GM04503 (cell line): Measurements from ENCODE around the gene RAP1GDS1.
"Not testable (repeated sequence)": the region's sequence is repeated elsewhere in the genome, so short reads cannot be mapped to it uniquely, and the experiment has no call there.

Experiments
- DNase-seq: peaks from one replicate; pipeline ENCODE4 v3.0.0-alpha.2; 2012; ENCODE audit warnings: low read depth

RAP1GDS1 gene

GRCh38 chr4:98434816-98435215 lies 173.6 kb downstream of the RAP1GDS1 start:
- no peak for DNase-seq

GRCh38 chr4:98444371-98444770 lies 183.2 kb downstream of the RAP1GDS1 start:
- DNase-seq, result no peak

- no peak for DNase-seq
These were observed 185.6 kb downstream of the RAP1GDS1 start for GRCh38 chr4:98446499-98447375.

- no peak for DNase-seq
These were observed 186.5 kb downstream of the RAP1GDS1 start for GRCh38 chr4:98447648-98448047.

DNA sequence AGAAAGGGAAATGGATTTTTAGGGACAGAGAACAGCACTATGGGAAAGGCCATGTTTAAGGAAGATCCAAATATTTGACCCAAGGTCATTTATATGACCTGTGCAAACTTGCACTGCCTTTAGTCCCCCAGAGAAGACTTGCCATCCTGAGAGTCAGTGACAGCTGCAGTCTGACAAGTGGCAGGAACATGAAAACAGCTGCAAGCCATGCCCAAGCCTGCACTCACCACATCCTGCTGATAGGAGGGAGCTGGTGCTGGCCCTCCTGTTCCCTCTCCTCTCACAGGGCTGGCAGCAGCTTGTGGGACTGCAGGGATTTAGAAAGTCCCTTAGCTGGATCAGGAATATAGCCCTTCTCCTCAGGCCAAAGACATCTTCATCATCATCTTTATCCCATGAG lies 187.7 kb downstream of the RAP1GDS1 start:
- DNase-seq, result no peak

GRCh38 chr4:98452091-98452490 lies 190.9 kb downstream of the RAP1GDS1 start:
- no peak for DNase-seq

DNA sequence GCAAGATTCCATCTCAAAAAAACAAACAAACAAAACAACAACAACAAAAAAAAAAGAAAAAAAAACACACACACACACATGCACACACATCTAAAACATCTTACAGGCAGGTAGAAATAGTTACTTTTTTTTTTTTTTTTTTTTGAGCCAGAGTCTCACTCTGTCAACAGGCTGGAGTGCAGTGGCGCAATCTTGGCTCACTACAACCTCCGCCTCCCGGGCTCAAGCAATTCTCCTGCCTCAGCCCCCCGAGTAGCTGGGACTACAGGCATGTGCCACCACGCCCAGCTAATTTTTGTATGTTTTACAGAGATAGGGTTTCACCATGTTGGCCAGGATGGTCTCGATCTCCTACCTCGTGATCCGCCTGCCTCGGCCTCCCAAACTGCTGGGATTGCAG lies 196.2 kb downstream of the RAP1GDS1 start:
- DNase-seq, result not testable (repeated sequence)

DNA sequence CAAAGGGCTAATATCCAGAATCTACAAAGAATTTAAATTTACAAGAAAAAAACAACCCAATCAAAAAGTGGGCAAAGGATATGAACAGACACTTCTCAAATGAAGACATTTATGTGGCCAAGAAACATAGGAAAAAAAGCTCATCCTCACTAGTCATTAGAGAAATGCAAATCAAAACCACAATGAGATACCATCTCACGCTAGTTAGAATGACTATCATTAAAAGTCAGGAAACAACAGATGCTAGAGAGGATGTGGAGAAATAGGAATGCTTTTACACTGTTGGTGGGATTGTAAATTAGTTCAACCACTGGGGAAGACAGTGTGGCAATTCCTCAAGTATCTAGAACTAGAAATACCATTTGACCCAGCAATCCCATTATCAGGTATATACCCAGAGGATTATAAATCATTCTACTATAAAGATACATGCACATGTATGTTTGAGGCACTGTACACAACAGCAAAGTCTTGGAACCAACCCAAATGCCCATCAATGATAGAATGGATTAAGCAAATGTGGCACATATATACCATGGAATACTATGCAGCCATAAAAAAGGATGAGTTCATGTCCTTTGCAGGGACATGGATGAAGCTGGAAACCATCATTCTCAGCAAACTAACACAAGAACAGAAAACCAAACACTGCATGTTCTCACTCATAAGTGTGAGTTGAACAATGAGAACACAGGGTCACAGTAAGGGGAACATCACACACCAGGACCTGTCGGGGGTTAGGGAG lies 200.1 kb downstream of the RAP1GDS1 start:
- DNase-seq, result not testable (repeated sequence)

DNA sequence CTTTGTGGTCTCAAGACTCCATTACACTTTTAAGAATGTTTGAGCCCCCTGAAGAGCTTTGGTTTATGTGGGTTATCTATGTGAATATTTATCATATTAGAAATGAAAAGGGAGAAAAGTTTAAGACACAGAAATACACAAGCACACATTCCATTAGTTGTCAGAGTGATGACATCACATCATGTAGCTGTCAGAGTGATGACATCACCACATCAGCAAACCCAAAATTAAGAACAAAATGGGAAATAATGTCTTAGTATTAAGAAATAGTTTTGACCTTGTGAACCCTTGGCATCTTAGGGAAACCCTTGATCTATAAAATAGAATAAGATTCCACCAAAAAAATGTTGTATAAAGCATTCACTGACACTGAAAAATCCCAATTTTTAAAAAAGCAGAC lies 201.3 kb downstream of the RAP1GDS1 start:
- no peak for DNase-seq

DNA sequence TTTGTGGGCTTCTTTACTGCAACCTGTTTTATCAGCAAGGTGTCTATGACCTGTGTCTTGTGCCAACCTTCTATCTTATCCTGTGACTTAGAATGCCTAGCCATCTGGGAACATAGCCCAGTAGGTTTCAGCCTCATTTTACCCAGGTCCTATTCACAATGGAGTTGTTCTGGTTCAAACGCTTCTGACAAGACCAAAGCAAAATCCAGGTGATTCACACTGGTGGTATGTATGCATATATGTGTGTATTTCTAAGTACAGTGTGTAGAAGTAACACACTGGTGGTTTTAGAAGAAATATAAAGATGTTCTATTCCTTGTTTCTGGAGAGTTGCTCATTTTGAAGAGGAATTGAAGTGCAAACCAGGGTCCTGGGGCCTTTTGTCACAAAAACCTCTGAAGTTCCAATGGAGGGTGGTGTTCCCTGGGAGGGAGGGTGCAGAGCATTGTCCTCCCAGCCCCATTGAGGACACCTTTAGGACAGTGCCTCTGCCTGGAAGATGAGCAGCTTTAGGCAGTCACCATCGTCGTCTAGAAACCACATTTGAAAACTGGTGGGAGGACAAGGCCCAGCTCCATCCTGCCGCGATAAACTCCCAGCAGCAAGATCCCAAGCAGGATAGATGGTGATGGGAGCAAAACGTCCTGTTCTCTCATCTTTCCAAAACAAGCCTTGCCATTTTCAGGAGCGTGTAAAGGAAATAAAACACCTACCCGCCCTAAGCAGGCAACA lies 205.8 kb downstream of the RAP1GDS1 start:
- DNase-seq, result no peak

- peak; percentile 58 for DNase-seq
These were observed 206.5 kb downstream of the RAP1GDS1 start for GRCh38 chr4:98467627-98468072.

DNA sequence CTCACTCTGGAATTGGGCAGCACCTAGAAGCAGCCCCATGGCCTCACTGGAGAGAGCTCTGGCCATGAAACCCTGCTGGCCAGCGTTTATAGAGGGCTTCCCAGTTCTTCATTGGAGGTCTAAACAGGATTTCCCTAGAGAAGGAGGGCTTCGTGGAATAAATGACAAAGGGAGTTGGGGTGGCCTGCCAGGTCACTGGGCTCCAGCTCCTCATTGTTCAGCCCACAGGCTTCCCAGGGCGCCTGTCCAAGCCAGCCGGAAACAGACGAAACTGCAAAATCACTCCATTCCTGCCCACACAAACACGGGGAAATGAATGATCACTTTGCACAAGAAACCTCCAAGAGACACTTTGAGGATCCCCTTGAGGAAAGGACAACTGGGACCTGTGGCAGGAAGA lies 207.5 kb downstream of the RAP1GDS1 start:
- no peak for DNase-seq

GRCh38 chr4:98469771-98470170 lies 208.6 kb downstream of the RAP1GDS1 start:
- no peak for DNase-seq

GRCh38 chr4:98470366-98470765 lies 209.2 kb downstream of the RAP1GDS1 start:
- no peak for DNase-seq

DNA sequence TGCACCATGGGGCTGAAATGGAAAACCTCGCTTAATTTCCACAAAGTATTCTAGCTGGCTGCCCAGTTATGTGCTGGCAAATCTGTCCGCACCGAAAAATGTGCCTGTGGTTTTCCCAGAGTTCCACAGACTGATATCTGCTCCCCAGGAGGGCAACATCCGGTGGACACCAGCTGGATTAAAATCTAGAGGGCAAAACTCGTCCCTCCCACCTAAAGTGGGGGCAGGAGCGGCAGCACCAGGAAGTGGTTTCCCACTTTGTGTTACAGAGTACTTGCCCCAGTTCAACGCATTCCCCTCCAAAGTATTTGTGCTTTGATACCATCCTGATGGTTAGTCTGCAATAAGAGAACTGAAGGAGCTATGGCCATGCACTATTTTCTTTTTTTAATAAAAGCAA lies 209.6 kb downstream of the RAP1GDS1 start:
- no peak for DNase-seq

GRCh38 chr4:98473046-98473445 lies 211.9 kb downstream of the RAP1GDS1 start:
- no peak for DNase-seq

GRCh38 chr4:98474408-98474844 lies 213.2 kb downstream of the RAP1GDS1 start:
- peak; percentile 49 for DNase-seq

GRCh38 chr4:98476891-98477290 lies 215.7 kb downstream of the RAP1GDS1 start:
- no peak for DNase-seq

DNA sequence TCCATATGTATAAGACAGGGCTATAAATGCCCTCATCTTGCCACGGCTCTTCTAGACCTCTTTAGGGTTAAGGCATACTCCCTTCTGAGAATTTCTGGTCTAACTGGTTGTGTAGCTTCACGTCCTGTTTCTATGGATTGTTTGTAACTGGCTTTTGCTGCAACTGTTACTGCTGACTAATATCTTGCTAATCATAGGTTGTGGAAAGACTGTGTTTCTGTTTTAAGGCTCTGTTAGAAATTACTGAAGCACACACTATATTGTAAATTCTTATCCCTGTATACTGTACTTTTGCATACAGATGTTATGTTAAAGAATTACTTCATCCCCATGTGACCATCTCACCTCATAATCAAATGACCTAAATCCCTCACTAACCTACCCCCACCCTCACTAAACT lies 218.4 kb downstream of the RAP1GDS1 start:
- not testable (repeated sequence) for DNase-seq

- DNase-seq, result no peak
These were observed 219.4 kb downstream of the RAP1GDS1 start for GRCh38 chr4:98480535-98480934.

- DNase-seq, result no peak
These were observed 220.0 kb downstream of the RAP1GDS1 start for GRCh38 chr4:98481167-98481566.

GRCh38 chr4:98482503-98482846 lies 221.3 kb downstream of the RAP1GDS1 start:
- no peak for DNase-seq
